ENCODE data around the gene DGUOK.

DNA sequence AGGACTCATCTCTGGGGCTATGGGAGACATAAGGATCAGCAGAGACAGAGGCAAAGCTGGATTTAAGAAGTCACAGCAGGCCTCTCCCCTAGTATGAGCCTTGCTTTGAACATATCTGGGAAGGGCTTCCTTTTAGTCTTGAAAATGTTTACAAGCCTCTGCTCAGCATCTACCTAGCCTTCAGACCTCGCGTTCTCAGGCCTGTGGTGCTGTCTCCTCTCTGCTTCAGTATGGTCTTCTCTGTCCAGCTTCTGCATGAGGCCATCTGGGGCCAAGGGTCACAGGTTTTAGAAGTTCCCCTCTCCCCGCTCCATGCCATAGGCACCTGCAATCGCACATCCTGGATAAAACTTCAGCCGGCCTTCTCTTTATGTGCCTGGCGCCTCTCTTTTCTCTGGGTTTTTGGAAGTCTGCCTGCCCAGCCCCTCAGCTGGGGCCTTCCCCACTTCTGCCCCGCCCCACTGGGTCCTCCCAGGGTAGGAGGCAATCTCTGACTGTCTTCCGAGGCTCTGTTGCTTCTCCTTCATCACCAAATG is 26.8 kb upstream of the DGUOK start:
- TF ChIP-seq POLR2AphosphoS5 (IDR thresholded peaks at IDR 0.05; ENCODE audit: low read depth, low read length) (no peak), POLR2A (IDR thresholded peaks at IDR 0.05; ENCODE audit: low read depth, low read length) (no peak), TAF1 (IDR thresholded peaks at IDR 0.05; ENCODE audit: borderline replicate concordance, low read depth, low read length) (no peak)

Data from GM12892 (cell line).